Right renal cortex interstitium (tissue), 3 donors: ENCODE data around the gene DAGLA. TPM values are rescaled to one million over a fixed set of nuclear protein-coding genes. Genes with fewer than 3 reads are reported as not detected.

ENCODE experiments used
- DNase-seq, 3 donors: peaks; one replicate each; pipeline ENCODE4 v3.0.0-alpha.2; 2013; ENCODE audit warnings: low read depth in 3 of 3, low spot score in 2 of 3
- polyA plus RNA-seq, 3 donors: library from polyadenylated mRNA; unstranded; fragments of 120-200 nt; gene quantifications; one replicate each; pipeline ENCODE4 v1.2.1, GENCODE V29; 2013; ENCODE audit not compliant: insufficient read length in 3 of 3

Gene DAGLA
- polyA plus RNA-seq, 3 donors, result 2.6 to 3.3 (median 3.0) TPM

DNA sequence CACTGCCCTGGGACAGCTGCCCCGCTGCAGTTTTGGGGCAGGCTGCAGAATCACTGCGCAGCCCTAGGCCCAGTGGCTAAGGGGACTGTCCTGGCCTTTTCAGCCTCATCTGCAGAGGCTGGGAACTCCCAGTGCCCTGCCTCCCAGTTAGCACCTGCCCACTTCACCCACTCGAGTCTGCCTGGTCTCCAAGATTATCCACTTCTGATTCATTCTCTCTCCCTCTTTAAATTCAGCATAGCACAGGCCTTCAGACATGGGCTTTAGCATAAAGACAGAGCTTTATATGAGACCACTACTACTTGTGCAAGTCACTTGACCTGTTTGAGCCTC lies 8.9 kb downstream of the DAGLA start:
- DNase-seq, result no peak

DNA sequence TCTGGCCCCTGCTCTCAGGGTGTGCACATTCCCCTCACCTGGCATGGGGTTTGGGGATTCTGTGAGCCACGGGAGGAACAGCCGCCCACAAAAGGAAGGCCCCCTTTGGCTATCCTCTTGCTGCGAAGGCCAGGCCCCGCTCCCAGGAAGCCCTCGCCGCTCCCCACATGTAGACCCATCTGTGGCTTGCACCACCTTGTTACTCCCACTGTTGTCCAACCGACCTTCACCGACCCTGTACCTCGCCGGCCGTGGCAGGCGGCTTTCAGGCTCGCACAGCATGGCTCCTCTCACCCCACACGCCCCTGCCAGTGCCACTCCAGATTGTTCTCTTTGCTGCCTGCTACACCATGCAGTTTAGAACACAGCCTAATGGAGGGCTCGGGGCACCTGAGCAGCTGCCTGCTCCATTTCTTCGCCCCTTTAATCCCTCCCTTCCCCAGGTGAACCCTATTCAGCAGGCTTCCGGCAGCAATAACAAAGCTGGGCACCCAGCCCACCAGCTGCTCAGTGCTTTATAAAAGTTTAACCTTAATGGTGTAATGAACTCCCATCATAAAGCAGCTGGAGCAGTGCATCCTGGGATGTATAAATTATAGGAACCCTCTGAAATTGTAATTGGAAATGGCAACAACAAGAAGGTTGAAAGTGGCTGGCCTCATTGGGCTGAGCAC lies 10.7 kb downstream of the DAGLA start:
- DNase-seq, result no peak

GRCh38 chr11:61691380-61692156 lies 11.4 kb downstream of the DAGLA start:
- no peak for DNase-seq

DNA sequence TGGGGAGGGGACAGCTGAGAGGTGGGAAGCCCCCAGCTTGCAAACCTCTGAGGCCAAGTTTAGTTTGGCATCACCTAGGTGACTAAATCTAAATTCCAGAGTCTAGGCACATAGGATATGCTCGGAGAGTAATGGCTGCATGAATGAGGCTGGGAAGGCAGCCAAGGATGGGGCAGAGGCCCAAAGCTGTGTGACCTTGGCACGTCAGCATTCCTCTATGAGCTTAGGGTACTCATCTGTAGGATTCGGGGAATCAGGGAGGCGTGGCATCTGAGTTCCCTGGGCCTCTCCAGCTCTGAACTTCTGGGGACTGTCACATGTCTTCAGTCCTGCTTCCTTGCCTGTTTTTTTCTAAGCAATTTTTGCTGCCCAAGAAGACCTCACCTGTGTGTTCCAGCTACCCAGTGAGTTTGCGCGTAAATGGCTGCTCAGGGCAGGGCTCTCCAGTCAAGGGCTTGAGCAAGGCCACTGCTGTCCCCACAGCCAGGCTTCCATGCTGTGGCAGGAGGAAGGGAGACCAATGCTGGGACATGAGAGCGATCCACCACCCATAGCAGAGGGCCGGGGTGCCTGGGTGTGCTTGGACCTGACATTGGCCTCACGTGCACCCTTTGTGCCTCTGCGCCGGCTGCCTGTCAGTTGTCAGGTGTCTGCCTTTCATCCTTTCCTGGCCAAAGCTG lies 13.9 kb downstream of the DAGLA start:
- no peak for DNase-seq

DNA sequence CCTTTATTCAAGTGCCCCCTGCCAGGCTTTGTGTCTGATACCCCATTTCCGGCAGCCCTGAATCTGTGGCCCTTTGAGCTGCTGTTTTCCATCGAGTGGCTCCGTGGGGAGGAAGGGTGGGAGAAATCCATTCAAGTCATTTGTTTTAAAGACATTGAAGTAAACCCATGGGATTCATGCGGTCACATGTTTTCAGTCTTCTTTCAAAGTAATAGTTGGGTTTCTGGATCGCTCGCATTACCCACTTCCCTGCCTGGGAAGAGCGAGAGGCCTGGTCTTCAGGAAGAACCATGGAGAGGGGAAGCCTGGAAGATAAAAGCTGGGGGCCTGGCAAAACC lies 14.4 kb downstream of the DAGLA start:
- DNase-seq, result no peak

DNA sequence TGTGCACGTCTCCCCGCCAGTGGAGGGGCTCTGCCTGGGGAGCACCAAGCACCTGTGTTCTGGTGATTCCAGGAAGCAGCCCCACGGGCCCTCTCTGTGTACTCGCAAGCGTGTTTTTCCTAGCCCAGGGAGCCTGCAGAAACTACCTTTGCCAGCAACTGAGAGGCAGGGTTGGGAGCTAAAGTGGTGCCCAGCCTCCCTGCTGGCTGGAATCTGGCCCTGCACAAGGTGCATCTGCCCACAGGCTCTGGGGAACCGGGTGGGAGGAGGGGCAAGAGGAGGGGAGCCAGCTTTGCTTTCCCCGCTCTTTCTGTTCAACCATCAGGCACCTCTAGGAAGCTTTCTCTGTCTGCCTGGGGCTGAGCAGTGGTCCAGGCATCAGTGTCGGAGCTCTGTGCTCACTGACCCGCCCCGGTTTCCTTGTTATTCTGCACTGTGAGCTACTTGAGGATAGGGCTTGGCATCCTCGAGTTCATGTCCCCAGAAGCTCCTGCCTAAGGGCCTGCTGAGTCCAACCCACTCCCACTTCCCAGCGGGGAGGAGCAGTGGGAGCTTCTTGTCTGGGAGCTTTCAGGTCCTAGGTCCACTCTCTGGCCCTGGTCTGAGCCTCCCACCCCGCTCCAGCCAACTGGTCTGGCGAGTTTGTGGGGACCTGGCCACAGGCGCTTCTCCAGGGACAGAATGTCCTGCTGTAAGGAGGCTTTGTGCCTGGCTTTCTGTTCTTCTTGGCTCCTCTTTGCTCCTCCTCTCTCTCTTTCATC lies 14.9 kb downstream of the DAGLA start:
- no peak for DNase-seq

DNA sequence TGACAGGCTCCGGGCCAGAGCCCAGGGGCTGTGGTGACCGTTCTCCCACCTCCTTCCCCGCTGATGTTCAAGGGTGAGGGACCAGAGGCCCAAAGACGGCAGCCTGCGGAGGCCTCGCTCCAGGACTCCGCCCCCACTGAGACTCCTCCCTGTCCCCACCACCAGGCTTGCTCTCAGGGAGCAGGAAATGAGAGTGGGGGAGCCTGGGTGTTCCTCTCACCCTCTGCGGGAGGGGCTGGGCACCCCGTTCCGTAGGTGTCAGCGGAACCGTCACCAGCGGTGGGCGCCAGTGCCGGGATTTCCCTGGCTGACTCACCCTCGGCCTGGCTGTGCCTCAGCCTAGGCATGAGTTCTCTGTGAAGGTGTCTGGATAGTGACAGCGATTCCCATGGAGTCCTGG lies 15.7 kb downstream of the DAGLA start:
- no peak for DNase-seq

DNA sequence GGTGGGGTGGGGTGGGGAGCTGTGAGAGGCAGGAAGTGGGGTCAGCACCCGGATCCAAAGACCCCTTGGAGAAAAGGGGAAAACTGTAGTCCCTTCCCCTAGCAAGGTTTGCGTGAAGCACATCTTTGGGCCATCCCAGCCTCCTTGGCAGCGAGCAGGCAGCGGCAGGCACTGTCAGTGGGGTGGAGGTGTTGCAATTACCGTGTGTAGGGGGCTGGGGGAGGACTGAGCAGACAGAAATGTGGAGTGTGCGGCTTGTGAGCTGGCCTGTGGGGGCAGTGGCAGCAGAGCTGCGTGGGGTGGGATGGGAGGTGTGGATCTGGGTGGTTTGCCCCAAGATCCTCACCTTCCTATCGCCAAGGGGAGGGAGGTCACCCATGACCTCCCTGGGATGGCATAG lies 16.4 kb downstream of the DAGLA start:
- no peak for DNase-seq

DNA sequence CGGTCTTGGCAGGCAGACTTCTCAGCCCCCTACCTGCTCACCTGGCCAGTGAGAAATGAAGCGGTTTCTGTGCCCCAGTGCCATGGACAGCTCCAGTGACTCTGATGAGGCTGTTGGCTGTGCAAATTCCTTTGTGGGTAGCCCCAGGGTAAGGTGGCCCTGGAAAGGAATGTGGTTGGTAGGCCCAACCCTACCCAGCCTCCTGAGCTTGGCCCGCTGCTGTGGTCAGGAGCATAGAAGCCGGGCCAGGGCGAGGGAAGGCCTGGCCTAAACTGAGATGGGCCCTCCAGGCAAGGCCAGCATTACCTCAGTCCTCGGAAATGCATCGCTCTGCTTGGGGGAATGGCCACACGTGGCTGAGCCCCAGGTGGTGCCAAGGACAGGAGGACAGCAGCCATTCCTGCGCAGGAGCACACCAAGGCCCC lies 16.9 kb downstream of the DAGLA start:
- no peak for DNase-seq

GRCh38 chr11:61697764-61698163 lies 17.6 kb downstream of the DAGLA start:
- no peak for DNase-seq

DNA sequence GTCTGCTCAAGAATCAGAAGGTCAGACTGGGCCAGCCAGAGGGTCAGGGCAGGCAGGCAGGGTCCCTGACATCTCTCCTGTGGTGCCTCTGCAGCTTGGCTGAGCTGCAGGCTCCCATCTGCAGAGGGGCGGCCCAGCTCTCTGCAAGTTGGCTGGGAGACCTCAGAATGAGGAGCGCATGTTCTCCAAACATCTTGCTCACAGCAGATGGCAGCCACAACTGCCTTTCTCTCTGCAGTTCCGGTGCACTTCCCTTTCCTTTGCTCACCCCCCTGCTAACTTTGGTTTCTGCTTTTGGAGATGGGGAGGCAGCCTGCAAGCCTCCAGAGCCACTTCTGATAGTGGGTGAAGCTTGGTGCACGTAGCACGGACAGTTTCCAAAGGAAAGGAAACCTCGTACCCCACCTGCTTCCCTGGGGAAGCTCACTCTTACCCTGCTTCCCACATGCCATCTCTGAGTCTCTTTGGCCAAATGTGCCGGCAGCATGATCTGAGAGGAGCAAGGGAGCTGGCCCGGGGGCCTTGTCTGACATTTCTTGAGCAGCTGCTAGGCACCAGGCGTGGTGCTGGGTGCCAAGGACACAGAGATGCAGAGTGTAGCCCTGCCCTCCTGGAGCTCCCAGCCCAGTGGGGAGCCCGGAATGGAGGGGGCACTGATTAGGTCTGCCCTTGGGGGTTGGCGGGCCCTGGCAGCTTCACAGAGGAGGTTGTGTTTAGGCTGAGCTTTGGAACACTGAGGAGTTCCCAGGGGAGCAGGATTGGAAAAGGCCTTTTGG lies 18.2 kb downstream of the DAGLA start:
- DNase-seq, result no peak

GRCh38 chr11:61699737-61700160 lies 19.6 kb downstream of the DAGLA start:
- no peak for DNase-seq

DNA sequence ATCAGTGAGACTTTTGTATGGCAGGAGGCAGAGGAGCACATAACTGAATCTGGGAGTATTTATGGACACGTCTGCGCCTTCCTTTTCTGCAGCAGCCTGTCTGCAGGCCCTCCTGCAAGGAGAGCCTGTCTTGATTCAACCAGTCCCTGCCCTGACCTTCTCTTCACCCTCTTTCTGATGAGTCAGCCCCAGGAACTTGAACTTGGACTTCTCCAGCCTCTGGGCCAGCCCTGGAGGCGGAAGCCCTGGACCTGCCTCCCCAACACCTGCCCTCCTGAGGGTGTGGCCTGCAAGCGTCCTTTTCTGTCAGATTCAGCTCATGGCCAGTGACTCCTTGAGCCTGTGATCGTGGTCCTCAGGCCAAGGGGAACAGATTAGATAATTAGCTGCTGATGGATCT lies 20.0 kb downstream of the DAGLA start:
- DNase-seq, result no peak

DNA sequence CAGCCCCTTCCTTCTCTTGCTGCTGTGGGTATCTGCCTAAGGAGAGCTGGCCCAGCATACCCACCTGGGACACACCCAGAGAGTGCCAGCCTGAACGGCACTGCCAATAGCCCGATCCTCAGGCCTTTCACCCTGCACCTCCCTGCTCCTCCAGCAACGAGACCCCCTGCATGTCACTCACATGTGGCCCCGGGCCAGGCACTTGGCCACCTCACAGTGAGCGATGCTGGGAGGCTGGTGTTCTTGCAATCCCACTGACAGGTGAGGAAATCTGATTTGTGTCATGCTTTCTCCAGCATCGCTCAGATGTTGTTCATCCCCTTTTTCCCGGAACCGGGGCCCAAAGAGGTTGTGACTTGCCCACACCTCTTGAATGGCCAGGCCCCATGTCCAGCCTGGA lies 20.5 kb downstream of the DAGLA start:
- no peak for DNase-seq

GRCh38 chr11:61701242-61701886 lies 21.2 kb downstream of the DAGLA start:
- DNase-seq, result no peak

- no peak for DNase-seq
Observed at GRCh38 chr11:61702701-61703312, 22.6 kb downstream of the DAGLA start.

DNA sequence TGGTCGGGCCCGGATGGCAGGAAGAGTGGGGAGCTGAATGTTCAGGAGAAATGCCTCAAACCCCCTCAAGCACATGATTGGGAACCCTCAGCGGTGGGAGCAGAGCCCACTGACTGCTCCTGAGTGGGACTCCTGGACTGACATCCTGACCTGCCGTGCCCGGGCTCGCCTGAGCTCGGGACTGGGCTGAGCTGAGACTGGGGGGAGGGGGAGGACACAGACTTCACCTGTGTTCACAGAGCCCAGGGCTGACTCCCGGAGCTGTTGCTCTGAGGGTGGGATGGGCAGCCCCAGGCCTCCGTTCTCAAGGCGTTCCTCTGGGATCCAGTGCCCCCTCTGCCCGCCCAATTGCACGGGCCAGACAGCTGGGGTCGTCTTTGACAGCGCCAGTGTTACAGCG lies 24.6 kb downstream of the DAGLA start:
- DNase-seq, result no peak

DNA sequence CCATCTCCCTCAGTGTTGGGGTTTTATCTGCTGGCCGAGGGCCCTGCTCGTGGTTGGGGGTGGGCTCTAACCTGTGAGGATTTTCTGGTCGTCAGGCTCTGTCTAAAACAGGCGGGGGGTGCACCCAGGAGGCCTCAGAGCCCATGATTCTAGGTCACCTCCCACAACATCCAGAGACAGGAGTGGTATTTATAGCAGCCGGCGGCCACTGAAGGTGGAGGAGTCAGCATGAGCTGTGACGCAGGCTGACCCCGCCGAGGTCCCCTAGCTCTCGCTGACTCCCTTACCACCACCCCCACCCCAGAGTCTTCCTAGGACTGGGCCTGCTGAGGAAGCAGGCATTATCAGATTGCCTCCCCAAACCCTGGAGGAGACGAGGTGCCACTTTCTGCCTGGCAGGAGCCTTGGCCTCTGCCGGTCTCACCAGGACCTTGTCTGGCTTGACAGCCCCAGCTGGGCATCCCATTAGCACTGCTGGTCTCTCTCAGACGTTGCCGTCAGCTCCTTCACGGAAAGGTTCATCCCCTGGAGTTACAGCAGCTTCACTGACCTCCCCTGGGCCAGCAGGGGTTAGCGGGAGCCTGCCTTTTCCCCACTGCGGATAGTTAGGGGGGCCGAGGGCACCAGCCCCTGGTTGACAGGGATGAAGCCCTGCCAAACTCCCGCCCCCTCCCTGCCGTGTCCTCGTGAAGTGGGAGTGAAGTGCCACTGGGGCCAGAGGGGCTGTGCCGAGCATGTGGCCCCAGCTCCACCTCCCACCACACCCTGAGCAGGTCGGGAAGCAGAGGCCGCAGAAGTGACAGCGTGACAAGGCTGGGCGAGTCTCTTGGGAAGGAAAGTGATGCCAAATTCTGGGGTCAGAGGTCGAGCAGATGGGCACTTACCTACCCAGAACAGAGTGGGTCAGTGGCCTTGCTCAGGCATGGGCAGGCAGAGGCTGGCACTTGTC lies 26.5 kb downstream of the DAGLA start:
- DNase-seq, result no peak

- DNase-seq, result no peak
Observed at GRCh38 chr11:61707574-61707973, 27.4 kb downstream of the DAGLA start.
